Neuronal stem cell (in vitro differentiated cells): ENCODE data around the gene KLHDC10.
A peak's percentile ranks its signal among the peaks of the same experiment; 100 is the strongest.

Experiments used
- DNase-seq: peaks from one replicate; pipeline ENCODE4 v3.0.0-alpha.2; 2013; ENCODE audit warnings: low spot score
- H2AFZ ChIP-seq: one replicate; pipeline ENCODE4 v1.6.1; 2013; ENCODE audit warnings: mild to moderate bottlenecking, low read length, inconsistent platforms
- H2AK5ac ChIP-seq: 2 replicates; pipeline ENCODE4 v1.6.1; 2013; ENCODE audit warnings: low read depth, mild to moderate bottlenecking, inconsistent platforms, low read length, moderate library complexity, mixed read lengths
- H2BK120ac ChIP-seq: 2 replicates; pipeline ENCODE4 v1.6.1; 2013; ENCODE audit warnings: low read depth, mild to moderate bottlenecking, inconsistent platforms, low read length, moderate library complexity, mixed read lengths
- H2BK12ac ChIP-seq: one replicate; pipeline ENCODE4 v1.6.1; 2013; ENCODE audit warnings: low read length, inconsistent platforms
- H2BK15ac ChIP-seq: 2 replicates; pipeline ENCODE4 v1.6.1; 2013; ENCODE audit warnings: mild to moderate bottlenecking, low read length, inconsistent platforms, mixed read lengths
- H2BK5ac ChIP-seq: one replicate; pipeline ENCODE4 v1.6.1; 2013; ENCODE audit warnings: inconsistent platforms, mild to moderate bottlenecking, low read length, moderate library complexity
- H3K14ac ChIP-seq: one replicate; pipeline ENCODE4 v1.6.1; 2013; ENCODE audit warnings: low read length, inconsistent platforms
- H3K18ac ChIP-seq: 2 replicates; pipeline ENCODE4 v1.6.1; 2013; ENCODE audit warnings: low read length, inconsistent platforms
- H3K23ac ChIP-seq: 2 replicates; pipeline ENCODE4 v1.6.1; 2013; ENCODE audit warnings: low read depth, mild to moderate bottlenecking, mixed read lengths, low read length, inconsistent platforms; ENCODE audit not compliant: poor library complexity
- H3K27ac ChIP-seq: replicated peaks from 3 replicates; pipeline ENCODE4 v1.5.1; 2013; ENCODE audit warnings: low read length, inconsistent platforms
- H3K27me3 ChIP-seq, 3 experiments: 2 replicates each; pipeline ENCODE4 v1.6.1; 2013; ENCODE audit warnings: low read length in 3 of 3, mild to moderate bottlenecking in 2 of 3, inconsistent platforms in 1 of 3, low read depth in 1 of 3, mixed read lengths in 1 of 3, moderate library complexity in 1 of 3; ENCODE audit not compliant: control insufficient read depth in 3 of 3, insufficient read depth in 3 of 3
- H3K36me3 ChIP-seq, 2 donors: replicated peaks in 1 of 2; 2 replicates each; pipeline ENCODE4 v1.6.1; 2013; ENCODE audit warnings: low read length in 2 of 2; ENCODE audit not compliant: control insufficient read depth in 2 of 2, insufficient read depth in 2 of 2
- H3K4ac ChIP-seq: 2 replicates; pipeline ENCODE4 v1.6.1; 2013; ENCODE audit warnings: inconsistent platforms, mild to moderate bottlenecking, low read length, moderate library complexity
- H3K4me1 ChIP-seq, 2 donors: 1 replicate in 1 of 2; 2 replicates in 1 of 2; pipeline ENCODE4 v1.6.1; 2013; ENCODE audit warnings: low read length in 2 of 2, low read depth in 1 of 2; ENCODE audit not compliant: control insufficient read depth in 2 of 2, insufficient read depth in 1 of 2
- H3K4me2 ChIP-seq: one replicate; pipeline ENCODE4 v1.6.1; 2013; ENCODE audit warnings: mild to moderate bottlenecking, low read length, inconsistent platforms; ENCODE audit not compliant: insufficient read depth, poor library complexity, severe bottlenecking
- H3K4me3 ChIP-seq, 2 donors: 2 replicates each; pipeline ENCODE4 v1.5.1; 2013; ENCODE audit warnings: low read length in 2 of 2, mild to moderate bottlenecking in 2 of 2, inconsistent platforms in 1 of 2, moderate library complexity in 1 of 2
- H3K79me1 ChIP-seq: one replicate; pipeline ENCODE4 v1.6.1; 2013; ENCODE audit warnings: low read depth, mild to moderate bottlenecking, inconsistent platforms, low read length, moderate library complexity
- H3K9ac ChIP-seq: one replicate; pipeline ENCODE4 v1.6.1; 2013; ENCODE audit warnings: mild to moderate bottlenecking, low read depth, low read length, inconsistent platforms; ENCODE audit not compliant: poor library complexity
- H3K9me3 ChIP-seq, 2 donors: replicated peaks in 1 of 2; 2 replicates each; pipeline versions ENCODE3 to v1.6.1; 2013; ENCODE audit warnings: low read length in 2 of 2, mild to moderate bottlenecking in 2 of 2, inconsistent platforms in 1 of 2, low read depth in 1 of 2, mixed read lengths in 1 of 2, moderate library complexity in 1 of 2; ENCODE audit not compliant: control insufficient read depth in 2 of 2, insufficient read depth in 1 of 2
- H4K8ac ChIP-seq: one replicate; pipeline ENCODE4 v1.6.1; 2013; ENCODE audit warnings: low read depth, mild to moderate bottlenecking, inconsistent platforms, low read length, moderate library complexity
- H4K91ac ChIP-seq: one replicate; pipeline ENCODE4 v1.6.1; 2013; ENCODE audit warnings: low read length, low read depth, mild to moderate bottlenecking, inconsistent platforms; ENCODE audit not compliant: poor library complexity
- WGBS, 2 donors: extraction: QIAGEN DNeasy Blood & Tissue Kit; methylation state at CpG; one replicate each; pipeline ENCODE4 v1.1.7; 2013; ENCODE audit warnings: missing lambda C conversion rate in 2 of 2, mixed read lengths in 1 of 2; ENCODE audit not compliant: insufficient read length in 2 of 2, insufficient replicate concordance in 1 of 2; ENCODE audit errors: extremely low coverage in 2 of 2; 5-methylcytosine and 5-hydroxymethylcytosine counted together

Gene KLHDC10

GRCh38 chr7:130139193-130139960 is 69.0 kb downstream of the KLHDC10 start:
- Histone ChIP-seq H3K9me3 (no peaks in the 10 kb centered on the region), H2BK12ac (no peak overlapping the region), H2BK120ac (no peak overlapping the region), H3K4me1 (peaks cover 9 to 32% of the 10 kb centered on the region in 2 donors), H3K79me1 (no peaks in the 10 kb centered on the region), H2AFZ (no peak overlapping the region), H4K91ac (no peak overlapping the region), H3K4me2 (no peak overlapping the region), H3K4ac (no peak overlapping the region), H2AK5ac (no peak overlapping the region), H3K23ac (no peak overlapping the region), H3K27me3 (no peaks in the 10 kb centered on the region), H3K27ac (no peak overlapping the region), H3K4me3 (no peak overlapping the region), H3K14ac (no peak overlapping the region), H3K9ac (no peak overlapping the region), H3K18ac (peak overlapping the region; percentile 37), H3K36me3 (peaks cover 2 to 52% of the 10 kb centered on the region in 2 donors), H4K8ac (no peak overlapping the region), H2BK5ac (no peak overlapping the region), H2BK15ac (no peak overlapping the region)
- no CpG with 5 or more reads among the region's 2 CpGs for WGBS, 2 donors
- no peak for DNase-seq

GRCh38 chr7:130140551-130141160 is 70.3 kb downstream of the KLHDC10 start:
- no peak for DNase-seq

GRCh38 chr7:130141161-130141883 is 71.0 kb downstream of the KLHDC10 start:
- H2BK5ac ChIP-seq = peak overlapping the region; percentile 62
- peak overlapping the region; percentile 78 for H2AFZ ChIP-seq
- peak overlapping the region; percentile 81 for H3K9ac ChIP-seq
- H2BK120ac ChIP-seq = peak overlapping the region; percentile 92
- peak overlapping the region; percentile 95 for H2AK5ac ChIP-seq
- peak overlapping the region; percentile 99 for H3K18ac ChIP-seq
- H3K36me3 ChIP-seq = peaks cover 0 to 33% of the 10 kb centered on the region in 2 donors
- peak overlapping the region; percentile 73 for H3K14ac ChIP-seq
- no peak overlapping the region for H2BK12ac ChIP-seq
- H4K91ac ChIP-seq = peak overlapping the region; percentile 99
- peak overlapping the region; percentile 95 for H3K4ac ChIP-seq
- peak overlapping the region in 1 of 2 donors; percentile 36 for H3K4me3 ChIP-seq
- H3K79me1 ChIP-seq = no peaks in the 10 kb centered on the region
- peak overlapping the region; percentile 19 for H4K8ac ChIP-seq
- H3K27me3 ChIP-seq = no peaks in the 10 kb centered on the region
- peak overlapping the region; percentile 92 for H3K23ac ChIP-seq
- H3K4me2 ChIP-seq = peak overlapping the region; percentile 70
- H2BK15ac ChIP-seq = peak overlapping the region; percentile 91
- H3K9me3 ChIP-seq = no peaks in the 10 kb centered on the region
- DNase-seq = peak; percentile 82
- peaks cover 9 to 27% of the 10 kb centered on the region in 2 donors for H3K4me1 ChIP-seq
- peak overlapping the region; percentile 89 for H3K27ac ChIP-seq
- WGBS, 2 donors = no CpG with 5 or more reads among the region's 39 CpGs

More at GRCh38 chr7:130140551-130141160, 70.3 kb downstream of the KLHDC10 start:
- Histone ChIP-seq H4K91ac (peak overlapping the region; percentile 61), H4K8ac (peak overlapping the region; percentile 19), H3K9me3 (no peaks in the 10 kb centered on the region), H2AK5ac (peak overlapping the region; percentile 95), H2BK12ac (peak overlapping the region; percentile 75), H3K79me1 (no peaks in the 10 kb centered on the region), H3K18ac (peak overlapping the region; percentile 99), H3K27ac (peak overlapping the region; percentile 89), H3K36me3 (peaks cover 0 to 39% of the 10 kb centered on the region in 2 donors), H3K9ac (no peak overlapping the region), H3K14ac (no peak overlapping the region), H2AFZ (peak overlapping the region; percentile 78), H2BK15ac (peak overlapping the region; percentile 91), H3K4me1 (peaks cover 9 to 27% of the 10 kb centered on the region in 2 donors), H3K27me3 (no peaks in the 10 kb centered on the region), H2BK5ac (peak overlapping the region; percentile 62), H3K4ac (peak overlapping the region; percentile 95), H3K4me2 (no peak overlapping the region), H3K4me3 (no peak overlapping the region), H3K23ac (peak overlapping the region; percentile 52), H2BK120ac (peak overlapping the region; percentile 92)
- no CpG with 5 or more reads among the region's 47 CpGs for WGBS, 2 donors
